ENCODE results near the gene CCDC188.

DNA sequence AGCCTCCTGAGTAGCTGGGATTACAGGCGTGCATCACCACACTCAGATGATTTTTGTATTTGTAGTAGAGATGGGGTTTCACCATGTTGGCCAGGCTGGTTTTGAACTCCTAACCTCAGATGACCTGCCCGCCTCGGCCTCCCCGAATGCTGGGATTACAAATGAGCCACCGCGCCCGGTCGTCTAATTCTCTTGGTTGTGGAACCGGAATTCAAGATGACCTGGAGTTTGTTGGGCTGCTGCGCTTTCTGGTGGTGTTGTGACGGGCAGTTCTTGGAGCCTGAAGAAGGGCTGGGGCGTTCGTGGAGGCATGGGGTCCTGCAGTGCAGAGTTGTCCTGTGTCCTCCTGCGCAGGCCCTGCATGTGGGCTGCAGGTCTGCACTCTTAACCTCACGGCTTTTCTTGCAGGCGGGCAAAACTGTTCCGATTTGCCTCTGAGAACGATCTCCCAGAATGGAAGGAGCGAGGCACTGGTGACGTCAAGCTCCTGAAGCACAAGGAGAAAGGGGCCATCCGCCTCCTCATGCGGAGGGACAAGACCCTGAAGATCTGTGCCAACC is 28.9 kb downstream of the CCDC188 start:
- no peak for TF ChIP-seq GATA2 (IDR thresholded peaks at IDR 0.05; ENCODE audit: low read depth, low read length)
- no peak for TF ChIP-seq GATA3 (IDR thresholded peaks at IDR 0.05; ENCODE audit: low read depth, low read length)
